Measurements from ENCODE around the gene GPR45. TPM values are rescaled to one million over a fixed set of nuclear protein-coding genes. Genes with fewer than 3 reads are reported as not detected.
"Not testable (repeated sequence)": the region's sequence is repeated elsewhere in the genome, so short reads cannot be mapped to it uniquely, and the experiment has no call there.

GPR45 gene, protein sequence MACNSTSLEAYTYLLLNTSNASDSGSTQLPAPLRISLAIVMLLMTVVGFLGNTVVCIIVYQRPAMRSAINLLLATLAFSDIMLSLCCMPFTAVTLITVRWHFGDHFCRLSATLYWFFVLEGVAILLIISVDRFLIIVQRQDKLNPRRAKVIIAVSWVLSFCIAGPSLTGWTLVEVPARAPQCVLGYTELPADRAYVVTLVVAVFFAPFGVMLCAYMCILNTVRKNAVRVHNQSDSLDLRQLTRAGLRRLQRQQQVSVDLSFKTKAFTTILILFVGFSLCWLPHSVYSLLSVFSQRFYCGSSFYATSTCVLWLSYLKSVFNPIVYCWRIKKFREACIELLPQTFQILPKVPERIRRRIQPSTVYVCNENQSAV
- total RNA-seq = not detected

GRCh38 chr2:105241443-105241842 lies at the start of gene GPR45:
Gene GPR45 (plus strand): TSS chr2:105241743. CDS start chr2:105241859, 116 bp downstream.
- no peak for ATAC-seq

- ATAC-seq = no peak
These were observed 47.4 kb upstream of the GPR45 start for GRCh38 chr2:105194022-105194675.

DNA sequence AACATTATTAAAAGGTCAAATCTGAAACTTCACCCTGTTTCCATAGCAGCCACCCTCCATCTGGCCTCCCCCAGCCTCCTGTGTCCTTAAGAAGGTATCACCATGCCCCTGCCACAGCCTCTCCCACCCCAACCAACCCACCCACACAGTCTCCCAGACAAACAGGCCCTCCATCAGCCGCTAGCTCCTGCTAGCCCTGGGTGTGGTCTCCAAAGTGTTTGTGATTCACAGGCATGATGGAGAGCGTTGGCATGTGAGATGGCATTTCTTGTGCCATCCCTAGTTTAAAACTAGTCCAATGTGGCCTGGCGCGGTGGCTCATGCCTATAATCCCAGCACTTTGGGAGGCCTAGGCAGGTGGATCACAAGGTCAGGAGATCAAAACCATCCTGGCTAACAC lies 44.9 kb upstream of the GPR45 start:
- no peak for ATAC-seq

- ATAC-seq = no peak
These were observed 25.9 kb upstream of the GPR45 start for GRCh38 chr2:105215586-105216192.

DNA sequence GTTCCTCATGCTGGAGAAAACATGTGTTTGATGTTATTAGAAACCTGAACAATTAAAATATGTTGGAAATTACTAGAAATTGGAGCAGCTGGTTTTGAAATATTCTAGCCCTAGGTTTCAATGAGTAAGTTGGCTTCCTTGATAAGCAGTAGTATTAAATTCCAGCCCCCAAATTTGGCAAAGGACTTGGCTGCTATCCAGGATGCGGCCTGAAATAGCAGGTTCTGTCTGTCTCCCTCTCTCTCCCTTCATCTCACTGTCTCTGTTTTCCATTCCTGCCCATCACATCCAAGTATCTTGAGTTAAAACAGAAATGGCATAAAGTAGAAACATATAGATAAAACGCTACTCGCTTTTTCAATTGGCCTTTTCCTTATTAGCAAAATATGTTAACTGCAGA lies 20.9 kb upstream of the GPR45 start:
- ATAC-seq = no peak

GRCh38 chr2:105224444-105224843 lies 17.1 kb upstream of the GPR45 start:
- ATAC-seq = no peak

DNA sequence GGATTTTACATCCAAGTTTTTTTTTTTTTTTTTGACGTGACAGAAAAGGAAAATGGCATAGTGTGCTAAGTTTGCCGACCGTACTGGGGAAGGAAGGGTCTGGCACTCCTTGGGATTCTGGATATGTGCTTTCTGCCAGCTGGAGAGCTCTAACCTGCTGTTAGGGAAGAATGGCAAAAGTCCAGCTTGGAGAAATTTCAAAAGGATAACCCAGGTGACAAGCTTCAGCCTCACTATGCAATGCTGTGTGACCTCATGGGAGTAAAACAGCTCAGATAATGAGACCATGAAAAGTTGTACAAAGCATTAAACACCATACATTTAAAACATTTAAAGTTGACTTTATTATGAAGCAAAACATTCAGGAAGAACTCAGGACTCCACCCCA lies 10.3 kb upstream of the GPR45 start:
- ATAC-seq = no peak

- peak; percentile 55 for ATAC-seq
These were observed 6.0 kb upstream of the GPR45 start for GRCh38 chr2:105235388-105236059.

DNA sequence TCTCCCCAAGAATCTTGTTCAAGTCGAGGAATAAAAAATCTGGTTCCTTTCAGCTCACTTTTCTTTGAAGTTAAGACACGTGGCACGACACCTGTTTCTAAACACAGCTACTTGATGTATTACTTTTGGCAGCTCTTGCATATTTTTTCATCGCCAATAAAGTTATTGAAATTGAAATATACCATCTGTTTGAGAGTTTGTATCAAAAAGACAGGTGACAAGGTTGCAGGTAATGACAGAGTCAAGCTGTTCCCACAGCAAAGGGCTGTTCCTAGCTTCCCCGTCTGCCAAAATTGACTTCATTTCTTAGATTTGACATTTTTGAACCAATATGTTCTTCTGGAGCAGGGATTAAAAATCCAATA lies 5.5 kb upstream of the GPR45 start:
- no peak for ATAC-seq

DNA sequence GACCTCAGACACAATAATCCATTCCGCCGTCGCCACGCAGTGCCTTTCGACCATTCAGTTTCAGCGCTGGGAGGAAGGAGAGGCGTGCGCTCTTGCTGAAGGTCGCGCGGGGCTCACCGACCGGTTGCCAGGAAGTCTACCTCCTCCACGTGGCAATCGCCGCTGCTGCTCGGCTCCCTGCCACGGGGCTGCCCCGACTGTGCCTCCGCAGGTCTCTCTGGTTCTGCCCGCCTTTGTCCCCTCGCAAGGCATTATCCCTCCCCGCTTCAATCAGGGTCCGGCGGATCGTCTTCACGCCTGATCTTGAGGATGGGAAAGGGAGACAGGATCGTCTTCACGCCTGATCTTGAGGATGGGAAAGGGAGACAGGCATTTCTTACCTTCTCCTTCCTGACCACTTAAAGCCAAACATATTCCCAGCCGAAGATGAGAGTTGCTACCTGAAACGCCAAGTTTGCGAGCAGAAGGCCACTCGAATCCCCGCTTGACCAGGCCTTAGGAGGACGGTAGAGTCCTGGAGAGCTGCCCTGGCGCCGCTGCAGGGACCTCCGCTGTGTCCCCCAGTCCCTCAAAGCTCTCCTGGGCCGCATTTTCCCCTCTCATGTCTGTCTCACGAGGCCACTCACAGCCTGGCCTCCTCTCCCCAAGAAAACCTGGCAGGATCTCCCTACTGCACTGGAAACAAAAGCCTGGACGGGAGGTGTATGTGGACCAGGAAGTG lies 4.3 kb upstream of the GPR45 start:
- ATAC-seq = no peak

- ATAC-seq = no peak
These were observed 2.8 kb upstream of the GPR45 start for GRCh38 chr2:105238664-105239240.

- no peak for ATAC-seq
These were observed 1.6 kb upstream of the GPR45 start for GRCh38 chr2:105239924-105240323.

DNA sequence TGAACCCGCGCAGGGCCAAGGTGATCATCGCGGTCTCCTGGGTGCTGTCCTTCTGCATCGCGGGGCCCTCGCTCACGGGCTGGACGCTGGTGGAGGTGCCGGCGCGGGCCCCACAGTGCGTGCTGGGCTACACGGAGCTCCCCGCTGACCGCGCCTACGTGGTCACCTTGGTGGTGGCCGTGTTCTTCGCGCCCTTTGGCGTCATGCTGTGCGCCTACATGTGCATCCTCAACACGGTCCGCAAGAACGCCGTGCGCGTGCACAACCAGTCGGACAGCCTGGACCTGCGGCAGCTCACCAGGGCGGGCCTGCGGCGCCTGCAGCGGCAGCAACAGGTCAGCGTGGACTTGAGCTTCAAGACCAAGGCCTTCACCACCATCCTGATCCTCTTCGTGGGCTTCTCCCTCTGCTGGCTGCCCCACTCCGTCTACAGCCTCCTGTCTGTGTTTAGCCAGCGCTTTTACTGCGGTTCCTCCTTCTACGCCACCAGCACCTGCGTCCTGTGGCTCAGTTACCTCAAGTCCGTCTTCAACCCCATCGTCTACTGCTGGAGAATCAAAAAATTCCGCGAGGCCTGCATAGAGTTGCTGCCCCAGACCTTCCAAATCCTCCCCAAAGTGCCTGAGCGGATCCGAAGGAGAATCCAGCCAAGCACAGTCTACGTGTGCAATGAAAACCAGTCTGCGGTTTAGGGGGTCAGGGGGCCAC lies 897 bp downstream of the GPR45 start:
- no peak for ATAC-seq

DNA sequence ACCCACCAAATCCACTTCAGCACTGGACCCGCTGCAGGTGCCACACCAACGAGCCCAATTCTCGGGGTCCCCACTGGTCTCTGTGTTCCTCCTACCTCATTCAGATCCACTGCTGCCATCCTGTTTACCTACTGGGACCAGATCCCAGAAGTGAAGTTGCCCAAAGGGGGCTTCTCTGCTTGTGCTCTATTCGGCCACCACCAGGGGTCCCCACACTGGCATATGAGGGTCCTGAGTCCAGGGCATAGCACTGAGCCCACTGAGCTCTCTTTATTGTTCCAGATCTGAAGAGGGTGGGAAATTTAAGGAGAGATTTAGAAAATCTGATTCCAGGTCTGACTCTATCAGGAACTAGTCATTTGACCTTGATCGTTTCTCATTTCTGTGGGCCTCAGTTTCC lies 2.4 kb downstream of the GPR45 start:
- no peak for ATAC-seq

GRCh38 chr2:105244451-105244850 lies 2.9 kb downstream of the GPR45 start:
- no peak for ATAC-seq

GRCh38 chr2:105248316-105249070 lies 7.0 kb downstream of the GPR45 start:
- no peak for ATAC-seq

GRCh38 chr2:105249181-105249580 lies 7.6 kb downstream of the GPR45 start:
- no peak for ATAC-seq

DNA sequence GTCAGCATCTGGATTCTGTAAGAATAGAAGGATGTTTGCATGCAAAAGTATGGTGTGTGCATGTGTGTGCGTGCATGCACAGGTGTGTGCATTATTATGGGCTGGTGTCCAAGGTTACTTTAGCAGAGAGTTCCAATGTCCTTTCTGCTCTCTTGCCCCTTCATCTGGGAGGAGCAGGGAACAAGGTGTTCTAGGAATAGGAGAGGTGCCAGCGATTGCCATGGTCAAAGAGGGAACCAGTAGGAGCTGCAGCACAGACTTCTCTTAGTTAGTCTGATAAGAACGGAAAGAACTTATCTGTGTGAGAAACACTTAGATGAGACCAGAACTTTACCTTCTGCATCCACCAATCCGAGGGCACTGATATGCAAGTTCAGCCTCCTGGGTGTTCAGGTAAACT lies 8.3 kb downstream of the GPR45 start:
- no peak for ATAC-seq

GRCh38 chr2:105251016-105251648 lies 9.6 kb downstream of the GPR45 start:
- ATAC-seq = not testable (repeated sequence)

GRCh38 chr2:105252271-105252670 lies 10.7 kb downstream of the GPR45 start:
- ATAC-seq = no peak
